H1 (cell line): Measurements from ENCODE around the gene SBF2. TPM values are rescaled to one million over a fixed set of nuclear protein-coding genes. Genes with fewer than 3 reads are reported as not detected.

Experiments used
- CTCF ChIA-PET: fragments of 300-600 bp; sonication (Branson Sonifier 250); formaldehyde crosslinking; loops from one replicate; lab custom pipeline; 2021; ENCODE audit not compliant: partially characterized antibody; lab: Charles Lee
- POLR2A ChIA-PET: fragments of 300-600 bp; sonication (Branson Sonifier 250); formaldehyde crosslinking; loops from one replicate; lab custom pipeline; 2021; ENCODE audit warnings: inconsistent platforms; ENCODE audit not compliant: partially characterized antibody; lab: Charles Lee
- DNase-seq, 2 experiments: peaks; one replicate each; pipeline versions ENCODE4 v3.0.0 to v3.0.0-alpha.2; 2010 to 2022; ENCODE audit warnings: low spot score in 2 of 2, low read depth in 1 of 2, mixed read lengths in 1 of 2
- FAIRE-seq: peaks from 2 replicates; lab custom pipeline; 2011; peaks lifted over from hg19 to GRCh38; lab: Jason Lieb, UNC
- H2AFZ ChIP-seq: 2 replicates; pipeline ENCODE4 v1.8.1; 2012; ENCODE audit warnings: low read length, inconsistent platforms
- H2AK5ac ChIP-seq: 2 replicates; pipeline ENCODE4 v1.6.1; 2013; ENCODE audit warnings: low read depth, low read length
- H2BK120ac ChIP-seq: replicated peaks from 2 replicates; pipeline ENCODE3; 2013; ENCODE audit warnings: low read depth, low read length, inconsistent platforms
- H2BK12ac ChIP-seq: 2 replicates; pipeline ENCODE4 v1.6.1; 2013; ENCODE audit warnings: low read depth, low read length
- H2BK15ac ChIP-seq: 2 replicates; pipeline ENCODE4 v1.6.1; 2013; ENCODE audit warnings: low read length
- H2BK20ac ChIP-seq: 2 replicates; pipeline ENCODE4 v1.6.1; 2013; ENCODE audit warnings: low read length
- H2BK5ac ChIP-seq: 2 replicates; pipeline ENCODE4 v1.6.1; 2013; ENCODE audit warnings: low read depth, low read length
- H3K14ac ChIP-seq: 2 replicates; pipeline ENCODE4 v1.6.1; 2013; ENCODE audit warnings: inconsistent platforms; ENCODE audit not compliant: insufficient read length
- H3K18ac ChIP-seq: 2 replicates; pipeline ENCODE4 v1.6.1; 2013; ENCODE audit warnings: low read length; ENCODE audit errors: extremely low read depth
- H3K23ac ChIP-seq: 2 replicates; pipeline ENCODE4 v1.6.1; 2013; ENCODE audit warnings: inconsistent platforms; ENCODE audit not compliant: insufficient read length
- H3K23me2 ChIP-seq: 2 replicates; pipeline ENCODE4 v1.6.1; 2013; ENCODE audit warnings: low read depth, low read length
- H3K27ac ChIP-seq: 2 replicates; pipeline ENCODE4 v1.6.1; 2011; ENCODE audit warnings: low read depth, low read length, inconsistent platforms
- H3K27me3 ChIP-seq, 4 experiments: replicated peaks in 1 of 4; 1 replicate in 1 of 4; 2 replicates in 3 of 4; pipeline versions ENCODE4 v1.6.1 to v1.8.1; 2011 to 2013; ENCODE audit warnings: low read length in 3 of 4, mild to moderate bottlenecking in 3 of 4, inconsistent platforms in 2 of 4, mixed read lengths in 2 of 4, moderate library complexity in 1 of 4; ENCODE audit not compliant: control insufficient read depth in 3 of 4, insufficient read depth in 3 of 4; ENCODE audit errors: extremely low read depth in 1 of 4
- H3K36me3 ChIP-seq, 4 experiments: 2 replicates each; pipeline versions ENCODE4 v1.6.1 to v1.8.1; 2011 to 2013; ENCODE audit warnings: mild to moderate bottlenecking in 4 of 4, low read length in 3 of 4, moderate library complexity in 2 of 4, control low read depth in 1 of 4, inconsistent platforms in 1 of 4; ENCODE audit not compliant: insufficient read depth in 4 of 4, control insufficient read depth in 2 of 4
- H3K4ac ChIP-seq: replicated peaks from 2 replicates; pipeline ENCODE3; 2013; ENCODE audit warnings: low read length, low read depth, mixed read lengths, inconsistent platforms; ENCODE audit not compliant: insufficient read length
- H3K4me1 ChIP-seq, 4 experiments: replicated peaks in 1 of 4; 1 replicate in 1 of 4; 2 replicates in 3 of 4; pipeline versions ENCODE4 v1.6.1 to v1.8.1; 2011 to 2013; ENCODE audit warnings: low read length in 3 of 4, inconsistent platforms in 2 of 4, mixed read lengths in 1 of 4; ENCODE audit not compliant: insufficient read depth in 4 of 4, control insufficient read depth in 3 of 4
- H3K4me2 ChIP-seq, 2 experiments: 2 replicates each; pipeline versions ENCODE4 v1.6.1 to v1.8.1; 2011 to 2013; ENCODE audit warnings: low read depth in 2 of 2, low read length in 2 of 2, control low read depth in 1 of 2, inconsistent platforms in 1 of 2, mild to moderate bottlenecking in 1 of 2; ENCODE audit not compliant: insufficient read depth in 1 of 2
- H3K4me3 ChIP-seq, 4 experiments: fragments of 200-600, 300-600 bp in 1 of 4; sonication (generic), shearing (Covaris generic), sonication (Bioruptor Twin) in 1 of 4; 2 replicates each; pipeline versions ENCODE4 v1.5.1 to v1.8.1; 2011 to 2016; ENCODE audit warnings: low read length in 4 of 4, low read depth in 3 of 4, control low read depth in 2 of 4, inconsistent platforms in 2 of 4, mild to moderate bottlenecking in 2 of 4, mixed read lengths in 1 of 4, moderate library complexity in 1 of 4; ENCODE audit not compliant: insufficient read depth in 2 of 4; ENCODE audit errors: extremely low read depth in 1 of 4
- H3K56ac ChIP-seq: replicated peaks from 2 replicates; pipeline ENCODE3; 2013; ENCODE audit warnings: low read depth, mild to moderate bottlenecking, mixed read lengths, low read length, inconsistent platforms; ENCODE audit not compliant: insufficient read length
- H3K79me1 ChIP-seq: 2 replicates; pipeline ENCODE4 v1.6.1; 2013; ENCODE audit warnings: low read depth, low read length, control low read depth
- H3K79me2 ChIP-seq, 2 experiments: 2 replicates each; pipeline versions ENCODE4 v1.6.1 to v1.8.1; 2012 to 2013; ENCODE audit warnings: low read length in 2 of 2, mild to moderate bottlenecking in 2 of 2, inconsistent platforms in 1 of 2; ENCODE audit not compliant: insufficient read depth in 2 of 2, control insufficient read depth in 1 of 2
- H3K9ac ChIP-seq, 4 experiments: replicated peaks in 1 of 4; 1 replicate in 1 of 4; 2 replicates in 3 of 4; pipeline versions ENCODE4 v1.6.1 to v1.8.1; 2011 to 2013; ENCODE audit warnings: low read depth in 3 of 4, low read length in 3 of 4, control low read depth in 2 of 4, mild to moderate bottlenecking in 2 of 4, moderate library complexity in 2 of 4, inconsistent platforms in 1 of 4; ENCODE audit errors: extremely low read depth in 1 of 4
- H3K9me3 ChIP-seq, 2 experiments: 2 replicates each; pipeline versions ENCODE4 v1.6.1 to v1.8.1; 2012 to 2013; ENCODE audit warnings: mild to moderate bottlenecking in 2 of 2, moderate library complexity in 2 of 2, control low read depth in 1 of 2, inconsistent platforms in 1 of 2, low read depth in 1 of 2, low read length in 1 of 2, mixed read lengths in 1 of 2; ENCODE audit not compliant: insufficient read depth in 2 of 2
- H4K20me1 ChIP-seq, 2 experiments: replicated peaks in 1 of 2; 2 replicates each; pipeline versions ENCODE3 to v1.8.1; 2011 to 2013; ENCODE audit warnings: inconsistent platforms in 2 of 2, low read length in 2 of 2, mild to moderate bottlenecking in 1 of 2; ENCODE audit not compliant: insufficient read depth in 2 of 2, control insufficient read depth in 1 of 2
- H4K5ac ChIP-seq: 2 replicates; pipeline ENCODE4 v1.6.1; 2013; ENCODE audit warnings: low read length, low read depth, mixed read lengths, inconsistent platforms; ENCODE audit not compliant: insufficient read length
- H4K8ac ChIP-seq: 2 replicates; pipeline ENCODE4 v1.8.0; 2013; ENCODE audit warnings: mild to moderate bottlenecking, moderate library complexity, low read length, inconsistent platforms; ENCODE audit not compliant: insufficient read depth; ENCODE audit errors: extremely low read depth
- H4K91ac ChIP-seq: replicated peaks from 2 replicates; pipeline ENCODE3; 2013; ENCODE audit warnings: low read length, mixed read lengths, inconsistent platforms; ENCODE audit not compliant: insufficient read length
- ATF3 ChIP-seq: IDR thresholded peaks from 2 replicates; pipeline ENCODE4 v1.6.1; 2011; ENCODE audit warnings: low read depth, mild to moderate bottlenecking, low read length; ENCODE audit not compliant: insufficient read depth
- CBX5 ChIP-seq: fragments of 300-800, 300-1000 bp; sonication (generic); IDR thresholded peaks from 2 replicates; pipeline ENCODE4 v1.7.1; 2016; ENCODE audit warnings: antibody characterized with exemption, low read length, low read depth
- CBX8 ChIP-seq: fragments of 300-800, 300-1000 bp; sonication (generic); IDR thresholded peaks from 2 replicates; pipeline ENCODE4 v1.7.1; 2016; ENCODE audit warnings: low read depth, low read length, borderline replicate concordance
- MAX ChIP-seq: IDR thresholded peaks from 2 replicates; pipeline ENCODE4 v1.6.1; 2012; ENCODE audit warnings: inconsistent platforms
- NANOG ChIP-seq: IDR thresholded peaks from 2 replicates; pipeline ENCODE4 v1.6.1; 2011; ENCODE audit warnings: low read length, low read depth, mild to moderate bottlenecking, inconsistent platforms; ENCODE audit not compliant: insufficient read depth, poor library complexity, severe bottlenecking
- RAD21 ChIP-seq, 2 experiments: IDR thresholded peaks in 1 of 2; conservative IDR thresholded peaks in 1 of 2; 2 replicates each; pipeline ENCODE4 v1.6.1; 2011; ENCODE audit warnings: low read depth in 2 of 2, low read length in 2 of 2, improper control_type of control experiment in 1 of 2, inconsistent platforms in 1 of 2, mild to moderate bottlenecking in 1 of 2, moderate library complexity in 1 of 2
- TCF12 ChIP-seq: IDR thresholded peaks from 2 replicates; pipeline ENCODE4 v1.6.1; 2011; ENCODE audit warnings: low read depth, mild to moderate bottlenecking, low read length
- WGBS, 2 experiments: shearing (Covaris generic) in 1 of 2; methylation state at CpG; one replicate each; pipeline versions ENCODE4 v1.1.6 to v1.1.7; 2013 to 2015; ENCODE audit warnings: low lambda C conversion rate in 2 of 2, mixed read lengths in 2 of 2, inconsistent platforms in 1 of 2, low coverage in 1 of 2, missing lambda C conversion rate in 1 of 2; ENCODE audit not compliant: insufficient replicate concordance in 2 of 2, insufficient coverage in 1 of 2, insufficient read length in 1 of 2; ENCODE audit errors: extremely low coverage in 1 of 2, missing lambda C conversion rate in 1 of 2; 5-methylcytosine and 5-hydroxymethylcytosine counted together
- polyA plus RNA-seq, 7 experiments: library from polyadenylated mRNA; depleted of rRNA in 3 of 7; stranded (reverse) in 5 of 7; unstranded in 2 of 7; fragments of >200 nt in 5 of 7; fragments of 200-250 nt in 2 of 7; gene quantifications; 1 replicate in 5 of 7; 2 replicates in 1 of 7; 4 replicates in 1 of 7; pipeline versions ENCODE4 v1.2.1 to v1.2.3, GENCODE V29; 2011 to 2013; ENCODE audit warnings: missing spikeins in 2 of 7, mixed read lengths in 2 of 7
- total RNA-seq: library from RNA; stranded (reverse); fragmentation: NEBNext Ultra II Directional; extraction: Animal tissue kit (Norgen Biotek cat#: 25700); gene quantifications from 2 replicates; pipeline ENCODE4 v1.2.1, GENCODE V29; 2021

The SBF2 gene
- total and polyA plus RNA-seq, 2 of the 8 experiments (the other 6 are each of a cell fraction or from before 2014, with no cell fraction given), result 36.7 to 50.5 TPM

- Histone ChIP-seq H3K9ac (peak overlapping the region in 1 of 4 experiments; percentile 20; a peak in 2 of 7 replicates), H3K36me3 (no peaks in the 10 kb centered on the region), H3K27ac (peak overlapping the region; percentile 70), H3K4me2 (peak overlapping the region; percentile 39 to 59), H3K18ac (peak overlapping the region; percentile 97), H4K8ac (no peak overlapping the region), H3K9me3 (no peaks in the 10 kb centered on the region), H3K14ac (no peak overlapping the region), H2BK15ac (peak overlapping the region; percentile 93; the same call in 1 of the 2 replicates), H2AK5ac (no peak overlapping the region), H3K79me2 (no peaks in the 10 kb centered on the region), H2BK5ac (peak overlapping the region; percentile 98), H3K23me2 (no peaks in the 10 kb centered on the region), H2BK20ac (peak overlapping the region; percentile 87; the same call in 1 of the 2 replicates), H2BK120ac (no peak overlapping the region), H3K4me3 (peak overlapping the region in 2 of 4 experiments; percentile 15 to 45; a peak in 3 of 8 replicates), H4K91ac (no peak overlapping the region), H3K27me3 (no peaks in the 10 kb centered on the region), H3K79me1 (no peaks in the 10 kb centered on the region), H4K20me1 (no peaks in the 10 kb centered on the region), H2BK12ac (peak overlapping the region; percentile 95), H3K4ac (no peak overlapping the region), H3K4me1 (peaks cover 2 to 17% (median 8%) of the 10 kb centered on the region in 4 experiments), H3K56ac (no peak overlapping the region), H3K23ac (no peak overlapping the region), H2AFZ (no peak overlapping the region), H4K5ac (peak overlapping the region; percentile 87)
- CTCF ChIA-PET, result interaction anchor here (0.6 to 1.8 kb wide), 12 partner anchors 10 to 731 kb away, joined by 3 to 8 read pairs (median 3); partner anchors contain the start of gene ADM
- FAIRE-seq (peak; percentile 98), DNase-seq (peak; percentile 57 to 73)
- WGBS, 2 experiments, result 3% methylated on average over 4 of the region's 4 CpGs; no CpG with 5 or more reads in 1 of the 2 experiments
- POLR2A ChIA-PET, result interaction anchor here (0.6 to 2.6 kb wide), 8 partner anchors 11 to 1015 kb away, joined by 3 to 8 read pairs (median 4); partner anchors contain the start of gene ADM
- TF ChIP-seq CBX5 (no peak), ATF3 (no peak), NANOG (no peak), RAD21 (IDR thresholded peaks at IDR 0.05 in 1 of 2, conservative IDR thresholded peaks at IDR 0.05 in 1 of 2; ENCODE audit: low read depth in 2 of 2, low read length in 2 of 2) (no peak), CBX8 (no peak), MAX (peak; percentile 30; the same call in 1 of the 2 replicates), TCF12 (0 out of 2 replicates have a peak, but pooled peaks have one; percentile 56)
These were observed 371.2 kb downstream of the SBF2 start for GRCh38 chr11:9922806-9923205.
